AG04450 (cell line): Measurements from ENCODE around the gene NMRK2. TPM values are rescaled to one million over a fixed set of nuclear protein-coding genes. Genes with fewer than 3 reads are reported as not detected.

ENCODE experiments used
- CTCF ChIA-PET: fragments of 300-600, 350-600 bp; formaldehyde crosslinking; extraction: SDS; loops from one replicate; lab custom pipeline; 2022; ENCODE audit warnings: antibody characterized with exemption, inconsistent platforms; lab: Charles Lee
- POLR2A ChIA-PET: fragments of 350-600 bp; formaldehyde crosslinking; extraction: SDS; loops from one replicate; lab custom pipeline; 2021; ENCODE audit warnings: antibody characterized with exemption, inconsistent platforms; lab: Yijun Ruan, JAX
- DNase-seq: peaks from one replicate; pipeline ENCODE4 v3.0.0-alpha.2; 2011; ENCODE audit warnings: low read depth, low spot score
- H3K27ac ChIP-seq: one replicate; pipeline ENCODE4 v1.5.1; 2012; ENCODE audit warnings: low read depth, low read length, control low read depth
- H3K27me3 ChIP-seq: one replicate; pipeline ENCODE4 v1.6.0; 2012; ENCODE audit warnings: low read length; ENCODE audit not compliant: control insufficient read depth, insufficient read depth
- H3K4me3 ChIP-seq: 2 replicates; pipeline ENCODE4 v1.5.1; 2011; ENCODE audit warnings: mild to moderate bottlenecking, low read depth, low read length, control low read depth
- H3K9me3 ChIP-seq: 2 replicates; pipeline ENCODE4 v1.5.1; 2012; ENCODE audit warnings: low read length; ENCODE audit not compliant: control insufficient read depth, insufficient read depth
- CTCF ChIP-seq: IDR thresholded peaks from 2 replicates; pipeline ENCODE4 v1.5.1; 2011; ENCODE audit warnings: low read depth, low read length, control low read depth, inconsistent platforms
- polyA plus RNA-seq: library from polyadenylated mRNA; depleted of rRNA; stranded (reverse); fragments of >200 nt; gene quantifications from 2 replicates; pipeline ENCODE4 v1.2.3, GENCODE V29; 2011

NMRK2 gene
- polyA plus RNA-seq, 1 experiment = not detected

GRCh38 chr19:3955688-3956087 is 22.8 kb downstream of the NMRK2 start:
- TF ChIP-seq CTCF = no peak
- POLR2A ChIA-PET = interaction anchor here (1.0 to 7.7 kb wide), 3 partner anchors 9 to 29 kb away, joined by 3 to 71 read pairs (median 3); no protein-coding TSS in a partner anchor
- H3K27ac ChIP-seq = no peak overlapping the region
- no peaks in the 10 kb centered on the region for H3K27me3 ChIP-seq
- peaks cover 7% of the 10 kb centered on the region; the same call in 1 of the 2 replicates for H3K9me3 ChIP-seq
- no peak for DNase-seq
- H3K4me3 ChIP-seq = no peak overlapping the region
- CTCF ChIA-PET = no interaction called here

GRCh38 chr19:3958836-3959765 is 26.2 kb downstream of the NMRK2 start:
- ChIA-PET POLR2A (interaction anchor here (7.7 kb wide), 1 partner anchor 9 kb away, joined by 71 read pairs; no protein-coding TSS in a partner anchor), CTCF (no interaction called here)
- DNase-seq = no peak
- no peak overlapping the region for H3K27ac ChIP-seq
- TF ChIP-seq CTCF = no peak
- no peaks in the 10 kb centered on the region for H3K27me3 ChIP-seq
- H3K4me3 ChIP-seq = no peak overlapping the region
- H3K9me3 ChIP-seq = peaks cover 7% of the 10 kb centered on the region; the same call in 1 of the 2 replicates

- Histone ChIP-seq H3K27ac (no peak overlapping the region), H3K9me3 (peaks cover 7% of the 10 kb centered on the region; the same call in 1 of the 2 replicates), H3K27me3 (no peaks in the 10 kb centered on the region), H3K4me3 (no peak overlapping the region)
- ChIA-PET POLR2A (interaction anchor here (7.7 kb wide), 1 partner anchor 9 kb away, joined by 71 read pairs; no protein-coding TSS in a partner anchor), CTCF (no interaction called here)
- DNase-seq = no peak
- no peak for TF ChIP-seq CTCF
These were observed 26.9 kb downstream of the NMRK2 start for GRCh38 chr19:3959766-3960131.

- no peak for TF ChIP-seq CTCF
- no peak for DNase-seq
- Histone ChIP-seq H3K4me3 (no peak overlapping the region), H3K9me3 (peaks cover 7% of the 10 kb centered on the region; the same call in 1 of the 2 replicates), H3K27me3 (no peaks in the 10 kb centered on the region), H3K27ac (no peak overlapping the region)
- CTCF ChIA-PET = no interaction called here
- POLR2A ChIA-PET = interaction anchor here (7.7 kb wide), 1 partner anchor 7 kb away, joined by 71 read pairs; no protein-coding TSS in a partner anchor
These were observed 28.1 kb downstream of the NMRK2 start for GRCh38 chr19:3961007-3961406.
